ENCODE measurements around the gene ITGB1.

ITGB1 gene

GRCh38 chr10:32893916-32894664 is 63.9 kb downstream of the ITGB1 start:
- Histone ChIP-seq H4K20me1 (ENCODE audit: control insufficient read depth, insufficient read depth, low read depth, low read length) (no peaks in the 10 kb centered on the region), H3K27me3 (ENCODE audit: control insufficient read depth, low read length) (no peaks in the 10 kb centered on the region), H3K9me3 (ENCODE audit: control insufficient read depth, insufficient read depth, low read length) (no peaks in the 10 kb centered on the region), H3K79me2 (ENCODE audit: control insufficient read depth, low read length) (no peaks in the 10 kb centered on the region), H3K27ac (ENCODE audit: low read depth, low read length) (no peak overlapping the region), H3K4me3 (ENCODE audit: low read length) (no peak overlapping the region), H3K9me2 (replicated peaks; ENCODE audit: control insufficient read depth, low read length) (no peaks in the 10 kb centered on the region), H3F3A (ENCODE audit: control insufficient read depth, insufficient read depth) (peaks cover 15% of the 10 kb centered on the region), H3K36me3 (ENCODE audit: control insufficient read depth, low read length) (peaks cover 29% of the 10 kb centered on the region), H3K4me2 (ENCODE audit: low read length) (no peak overlapping the region), H3K4me1 (ENCODE audit: control insufficient read depth, low read length) (no peaks in the 10 kb centered on the region)
- TF ChIP-seq EZH2phosphoT487 (IDR thresholded peaks at IDR 0.05; ENCODE audit: borderline replicate concordance, low read length) (no peak), CTCF (IDR thresholded peaks at IDR 0.05; ENCODE audit: low read depth, low read length, poor library complexity, severe bottlenecking) (no peak)

DNA sequence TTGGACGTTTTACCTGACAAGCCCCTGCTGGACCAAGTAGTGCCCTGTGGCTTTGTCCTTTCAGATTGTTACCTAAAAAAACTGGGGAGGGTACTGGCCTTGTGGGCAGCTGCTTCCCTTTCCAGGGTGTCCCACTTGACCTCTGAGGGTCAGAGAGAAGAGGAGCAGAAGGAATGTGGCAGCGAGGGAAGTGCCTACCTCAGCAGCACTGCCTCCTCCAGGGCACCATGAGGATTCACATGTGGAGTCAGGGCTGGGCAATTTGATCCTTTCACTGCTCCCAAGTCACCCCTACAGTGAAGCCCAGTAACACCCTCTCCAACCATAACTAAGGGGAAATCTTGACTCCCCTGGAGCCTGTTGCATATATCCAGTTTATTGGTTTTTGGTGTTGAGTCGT is 64.6 kb downstream of the ITGB1 start:
- H3K4me2 ChIP-seq (ENCODE audit: low read length) = no peak overlapping the region
- no peak overlapping the region for H3K27ac ChIP-seq (ENCODE audit: low read depth, low read length)
- H3K4me3 ChIP-seq (ENCODE audit: low read length) = no peak overlapping the region
- H3K9me3 ChIP-seq (ENCODE audit: control insufficient read depth, insufficient read depth, low read length) = no peaks in the 10 kb centered on the region
- H3K9me2 ChIP-seq (replicated peaks; ENCODE audit: control insufficient read depth, low read length) = no peaks in the 10 kb centered on the region
- TF ChIP-seq CTCF (IDR thresholded peaks at IDR 0.05; ENCODE audit: low read depth, low read length, poor library complexity, severe bottlenecking) (no peak), EZH2phosphoT487 (IDR thresholded peaks at IDR 0.05; ENCODE audit: borderline replicate concordance, low read length) (no peak)
- no peaks in the 10 kb centered on the region for H3K27me3 ChIP-seq (ENCODE audit: control insufficient read depth, low read length)
- peaks cover 22% of the 10 kb centered on the region for H3K36me3 ChIP-seq (ENCODE audit: control insufficient read depth, low read length)
- no peaks in the 10 kb centered on the region for H4K20me1 ChIP-seq (ENCODE audit: control insufficient read depth, insufficient read depth, low read depth, low read length)
- no peaks in the 10 kb centered on the region for H3K79me2 ChIP-seq (ENCODE audit: control insufficient read depth, low read length)
- no peaks in the 10 kb centered on the region for H3K4me1 ChIP-seq (ENCODE audit: control insufficient read depth, low read length)
- peaks cover 15% of the 10 kb centered on the region for H3F3A ChIP-seq (ENCODE audit: control insufficient read depth, insufficient read depth)

GRCh38 chr10:32891261-32891660 is 66.8 kb downstream of the ITGB1 start:
- Histone ChIP-seq H3K4me2 (ENCODE audit: low read length) (no peak overlapping the region), H3K9me3 (ENCODE audit: control insufficient read depth, insufficient read depth, low read length) (no peaks in the 10 kb centered on the region), H3K27me3 (ENCODE audit: control insufficient read depth, low read length) (no peaks in the 10 kb centered on the region), H3K4me1 (ENCODE audit: control insufficient read depth, low read length) (no peaks in the 10 kb centered on the region), H3F3A (ENCODE audit: control insufficient read depth, insufficient read depth) (peaks cover 13% of the 10 kb centered on the region), H3K36me3 (ENCODE audit: control insufficient read depth, low read length) (peaks cover under 1% of the 10 kb centered on the region), H3K79me2 (ENCODE audit: control insufficient read depth, low read length) (no peaks in the 10 kb centered on the region), H3K9me2 (replicated peaks; ENCODE audit: control insufficient read depth, low read length) (no peaks in the 10 kb centered on the region), H4K20me1 (ENCODE audit: control insufficient read depth, insufficient read depth, low read depth, low read length) (no peaks in the 10 kb centered on the region), H3K4me3 (ENCODE audit: low read length) (no peak overlapping the region), H3K27ac (ENCODE audit: low read depth, low read length) (no peak overlapping the region)
- TF ChIP-seq EZH2phosphoT487 (IDR thresholded peaks at IDR 0.05; ENCODE audit: borderline replicate concordance, low read length) = no peak
- no peak for TF ChIP-seq CTCF (IDR thresholded peaks at IDR 0.05; ENCODE audit: low read depth, low read length, poor library complexity, severe bottlenecking)

Data from DOHH2 (cell line).